Parathyroid adenoma (tissue), 2 donors: Measurements from ENCODE around the gene RBPJ.

ENCODE experiments used
- H2AFZ ChIP-seq: fragments of 300-600 bp; sonication (generic); one replicate; pipeline ENCODE4 v1.7.0; 2017; ENCODE audit warnings: antibody characterized with exemption, mild to moderate bottlenecking
- H3K27ac ChIP-seq: fragments of 300-600 bp; sonication (generic); one replicate; pipeline ENCODE4 v1.7.0; 2017
- H3K27me3 ChIP-seq: fragments of 300-600 bp; sonication (generic); one replicate; pipeline ENCODE4 v1.7.0; 2017; ENCODE audit warnings: low read length; ENCODE audit not compliant: control insufficient read depth, insufficient read depth
- H3K36me3 ChIP-seq: fragments of 300-600 bp; sonication (generic); one replicate; pipeline ENCODE4 v1.7.0; 2017; ENCODE audit warnings: low read length; ENCODE audit not compliant: control insufficient read depth, insufficient read depth
- H3K4me1 ChIP-seq: fragments of 300-600 bp; sonication (generic); one replicate; pipeline ENCODE4 v1.7.0; 2017; ENCODE audit warnings: control low read depth
- H3K4me2 ChIP-seq: fragments of 300-600 bp; sonication (generic); one replicate; pipeline ENCODE4 v1.7.0; 2017; ENCODE audit warnings: low read length
- H3K4me3 ChIP-seq: fragments of 300-600 bp; sonication (generic); one replicate; pipeline ENCODE4 v1.7.0; 2017; ENCODE audit warnings: low read depth, low read length
- H3K79me2 ChIP-seq: fragments of 300-600 bp; sonication (generic); one replicate; pipeline ENCODE4 v1.7.0; 2017; ENCODE audit warnings: control low read depth
- H3K9ac ChIP-seq: fragments of 300-600 bp; sonication (generic); one replicate; pipeline ENCODE4 v1.7.0; 2017; ENCODE audit warnings: mild to moderate bottlenecking
- H3K9me3 ChIP-seq: fragments of 300-600 bp; sonication (generic); one replicate; pipeline ENCODE4 v1.7.0; 2017; ENCODE audit warnings: low read length; ENCODE audit not compliant: control insufficient read depth
- CTCF ChIP-seq: fragments of 300-600 bp; sonication (generic); IDR thresholded peaks from one replicate; pipeline ENCODE4 v1.7.0; 2017; ENCODE audit warnings: antibody characterized with exemption, mild to moderate bottlenecking
- donor health status: primary hyperparathyroidism.

The RBPJ gene

GRCh38 chr4:26482508-26483462 is 162.0 kb downstream of the RBPJ start:
- H3K4me3 ChIP-seq: no peak overlapping the region
- H3K9me3 ChIP-seq: no peaks in the 10 kb centered on the region
- H3K79me2 ChIP-seq: no peaks in the 10 kb centered on the region
- H2AFZ ChIP-seq: no peak overlapping the region
- TF ChIP-seq CTCF: no peak
- no peaks in the 10 kb centered on the region for H3K4me1 ChIP-seq
- no peak overlapping the region for H3K27ac ChIP-seq
- no peaks in the 10 kb centered on the region for H3K36me3 ChIP-seq
- no peaks in the 10 kb centered on the region for H3K27me3 ChIP-seq
- H3K4me2 ChIP-seq: no peak overlapping the region
- H3K9ac ChIP-seq: no peak overlapping the region

DNA sequence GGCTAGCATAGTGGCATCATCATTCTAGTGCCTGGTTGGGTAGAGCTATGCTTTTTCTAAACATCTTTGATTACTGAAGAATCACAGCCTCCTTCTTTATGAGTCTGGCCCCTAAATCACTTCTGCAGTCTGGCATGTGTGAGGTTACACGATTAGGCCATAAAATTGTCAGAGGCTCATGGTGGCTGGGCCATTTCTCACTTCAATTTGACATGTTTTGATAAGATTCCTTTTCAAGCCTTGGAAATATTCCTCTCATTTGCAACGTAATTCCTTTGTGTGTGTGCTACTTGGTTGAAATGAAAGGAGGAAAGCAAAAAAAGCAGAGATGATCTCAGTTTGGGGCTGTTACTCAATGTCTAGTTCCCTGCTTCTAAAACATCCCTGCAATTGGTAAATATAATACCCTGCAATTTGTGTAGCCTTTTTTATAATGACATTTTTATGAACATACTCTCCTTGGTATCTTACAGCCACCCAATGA is 163.3 kb downstream of the RBPJ start:
- H3K4me1 ChIP-seq: no peaks in the 10 kb centered on the region
- no peaks in the 10 kb centered on the region for H3K79me2 ChIP-seq
- H3K4me2 ChIP-seq: no peak overlapping the region
- H3K9ac ChIP-seq: no peak overlapping the region
- no peaks in the 10 kb centered on the region for H3K27me3 ChIP-seq
- H3K9me3 ChIP-seq: no peaks in the 10 kb centered on the region
- no peak overlapping the region for H3K4me3 ChIP-seq
- H2AFZ ChIP-seq: no peak overlapping the region
- no peak for TF ChIP-seq CTCF
- no peaks in the 10 kb centered on the region for H3K36me3 ChIP-seq
- H3K27ac ChIP-seq: no peak overlapping the region

GRCh38 chr4:26484516-26484915 is 163.7 kb downstream of the RBPJ start:
- Histone ChIP-seq H3K9ac (no peak overlapping the region), H3K27me3 (no peaks in the 10 kb centered on the region), H3K4me1 (no peaks in the 10 kb centered on the region), H3K4me3 (no peak overlapping the region), H3K79me2 (no peaks in the 10 kb centered on the region), H3K9me3 (no peaks in the 10 kb centered on the region), H3K36me3 (no peaks in the 10 kb centered on the region), H2AFZ (no peak overlapping the region), H3K4me2 (no peak overlapping the region), H3K27ac (no peak overlapping the region)
- TF ChIP-seq CTCF: no peak
